Ascending aorta (tissue), 2 donors: ENCODE results near the gene PHACTR2. TPM values are rescaled to one million over a fixed set of nuclear protein-coding genes. Genes with fewer than 3 reads are reported as not detected.
A peak's percentile ranks its signal among the peaks of the same experiment; 100 is the strongest.
"Not testable (repeated sequence)": the region's sequence is repeated elsewhere in the genome, so short reads cannot be mapped to it uniquely, and the experiment has no call there.

ENCODE experiments used
- DNase-seq, 2 donors: peaks; one replicate each; pipeline ENCODE4 v3.0.0-alpha.2; 2019; ENCODE audit warnings: low spot score in 2 of 2
- H3K27ac ChIP-seq, 2 donors: fragments of 200-600 bp; sonication (generic); one replicate each; pipeline ENCODE4 v1.5.1; 2016 to 2017; ENCODE audit warnings: mild to moderate bottlenecking in 1 of 2
- H3K27me3 ChIP-seq: fragments of 200-600 bp; sonication (generic); one replicate; pipeline ENCODE4 v1.5.1; 2017
- H3K36me3 ChIP-seq, 2 donors: fragments of 200-600 bp; sonication (generic); one replicate each; pipeline ENCODE4 v1.5.1; 2016
- H3K4me1 ChIP-seq, 2 donors: fragments of 200-600 bp; sonication (generic); one replicate each; pipeline ENCODE4 v1.5.1; 2016 to 2017; ENCODE audit warnings: mild to moderate bottlenecking in 1 of 2
- H3K4me3 ChIP-seq, 2 donors: fragments of 200-600 bp; sonication (generic); one replicate each; pipeline ENCODE4 v1.5.1; 2016 to 2017; ENCODE audit warnings: mild to moderate bottlenecking in 1 of 2
- H3K9me3 ChIP-seq, 2 donors: fragments of 200-600 bp; sonication (generic); one replicate each; pipeline ENCODE4 v1.5.1; 2016
- CTCF ChIP-seq, 3 experiments: fragments of 200-600 bp in 2 of 3; fragments of 450-650 bp in 1 of 3; sonication (generic) in 2 of 3; IDR thresholded peaks; one replicate each; pipeline ENCODE4 v1.5.1; 2016 to 2019; ENCODE audit warnings: antibody characterized with exemption in 3 of 3, mild to moderate bottlenecking in 1 of 3, moderate library complexity in 1 of 3
- intact Hi-C: fragments of 100-400 bp; cut with DNase I; formaldehyde crosslinking; loops from one replicate; pipeline ENCODE4 v1.15.1; 2023
- total RNA-seq: library from RNA; depleted of rRNA; stranded (reverse); fragments of >200 nt; gene quantifications from one replicate; pipeline ENCODE4 v1.1.0, GENCODE V29; 2016

Gene PHACTR2
- total RNA-seq: 112 TPM

- Histone ChIP-seq H3K36me3 (no peaks in the 10 kb centered on the region), H3K27ac (peak within 1 kb of the TSS; percentile 95 to 98), H3K4me1 (peaks cover 4 to 29% of the 10 kb centered on the region in 2 donors), H3K4me3 (peak within 1 kb of the TSS; percentile 72 to 92), H3K9me3 (peaks cover 4 to 10% of the 10 kb centered on the region in 2 donors), H3K27me3 (no peaks in the 10 kb centered on the region)
- intact Hi-C loops: loop anchor here (2.0 to 5.0 kb wide), 5 partner anchors 67 to 731 kb away; partner anchors contain the start of genes HIVEP2 and SF3B5
- no peak for TF ChIP-seq CTCF (IDR thresholded peaks at IDR 0.05)
- peak; percentile 47 to 92 for DNase-seq
Observed at GRCh38 chr6:143677891-143678791, at the start of gene PHACTR2. PHACTR2 (plus strand) TSS chr6:143677965; CDS start chr6:143678164, 199 bp downstream.

GRCh38 chr6:143629104-143630080 lies 48.4 kb upstream of the PHACTR2 start:
- H3K4me3 ChIP-seq: no peak overlapping the region
- no peak overlapping the region for H3K27ac ChIP-seq
- no peaks in the 10 kb centered on the region for H3K4me1 ChIP-seq
- no peaks in the 10 kb centered on the region for H3K36me3 ChIP-seq
- no peaks in the 10 kb centered on the region for H3K27me3 ChIP-seq
- no peak for TF ChIP-seq CTCF (IDR thresholded peaks at IDR 0.05)
- DNase-seq: no peak
- intact Hi-C loops: no loop called here
- H3K9me3 ChIP-seq: no peaks in the 10 kb centered on the region

- H3K27me3 ChIP-seq, H3K4me1 ChIP-seq, intact Hi-C loops, H3K36me3 ChIP-seq, H3K9me3 ChIP-seq, DNase-seq, H3K27ac ChIP-seq, H3K4me3 ChIP-seq: not testable (repeated sequence)
Observed at GRCh38 chr6:143631196-143631595, 46.6 kb upstream of the PHACTR2 start.

- Histone ChIP-seq H3K9me3 (no peaks in the 10 kb centered on the region), H3K4me1 (no peaks in the 10 kb centered on the region), H3K36me3 (no peaks in the 10 kb centered on the region), H3K4me3 (no peak overlapping the region), H3K27ac (no peak overlapping the region), H3K27me3 (no peaks in the 10 kb centered on the region)
- TF ChIP-seq CTCF (IDR thresholded peaks at IDR 0.05): no peak
- intact Hi-C loops: no loop called here
- DNase-seq: no peak
Observed at GRCh38 chr6:143632894-143633293, 44.9 kb upstream of the PHACTR2 start.

- no peaks in the 10 kb centered on the region for H3K36me3 ChIP-seq
- no peak for DNase-seq
- H3K27me3 ChIP-seq: no peaks in the 10 kb centered on the region
- H3K4me3 ChIP-seq: no peak overlapping the region
- H3K4me1 ChIP-seq: no peaks in the 10 kb centered on the region
- no peak overlapping the region for H3K27ac ChIP-seq
- TF ChIP-seq CTCF (IDR thresholded peaks at IDR 0.05): no peak
- no peaks in the 10 kb centered on the region for H3K9me3 ChIP-seq
- intact Hi-C loops: no loop called here
Observed at GRCh38 chr6:143634486-143634885, 43.3 kb upstream of the PHACTR2 start.
